ENCODE measurements around the gene FOXC2. TPM values are rescaled to one million over a fixed set of nuclear protein-coding genes. Genes with fewer than 3 reads are reported as not detected.

The FOXC2 gene
- 3.0 and 3.1 TPM in 2 replicates for total RNA-seq (2014; rRNA removed; shearing (Covaris generic))

DNA sequence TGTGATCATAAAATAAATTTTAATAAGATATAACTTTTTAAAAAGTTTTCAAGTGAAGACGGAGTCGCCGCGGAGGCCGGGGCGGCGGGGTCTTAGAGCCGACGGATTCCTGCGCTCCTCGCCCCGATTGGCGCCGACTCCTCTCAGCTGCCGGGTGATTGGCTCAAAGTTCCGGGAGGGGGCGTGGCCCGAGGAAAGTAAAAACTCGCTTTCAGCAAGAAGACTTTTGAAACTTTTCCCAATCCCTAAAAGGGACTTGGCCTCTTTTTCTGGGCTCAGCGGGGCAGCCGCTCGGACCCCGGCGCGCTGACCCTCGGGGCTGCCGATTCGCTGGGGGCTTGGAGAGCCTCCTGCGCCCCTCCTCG lies at the start of gene FOXC2:
FOXC2 (plus strand) TSS at position 229 of the 365 bp plus-strand sequence. CDS start 507 bp downstream, outside the sequence.
- peaks cover 14% of the 10 kb centered on the region for H3K36me3 ChIP-seq
- peak within 1 kb of the TSS; percentile 57 for H3K27ac ChIP-seq
- H3K27me3 ChIP-seq = no peaks in the 10 kb centered on the region
- peaks cover 7% of the 10 kb centered on the region; the same call in 1 of the 2 replicates for H3K4me1 ChIP-seq
- peak; percentile 88 to 90 for DNase-seq
- peak within 1 kb of the TSS; percentile 74 for H3K4me3 ChIP-seq
- no peaks in the 10 kb centered on the region for H3K9me3 ChIP-seq (replicated peaks)

DNA sequence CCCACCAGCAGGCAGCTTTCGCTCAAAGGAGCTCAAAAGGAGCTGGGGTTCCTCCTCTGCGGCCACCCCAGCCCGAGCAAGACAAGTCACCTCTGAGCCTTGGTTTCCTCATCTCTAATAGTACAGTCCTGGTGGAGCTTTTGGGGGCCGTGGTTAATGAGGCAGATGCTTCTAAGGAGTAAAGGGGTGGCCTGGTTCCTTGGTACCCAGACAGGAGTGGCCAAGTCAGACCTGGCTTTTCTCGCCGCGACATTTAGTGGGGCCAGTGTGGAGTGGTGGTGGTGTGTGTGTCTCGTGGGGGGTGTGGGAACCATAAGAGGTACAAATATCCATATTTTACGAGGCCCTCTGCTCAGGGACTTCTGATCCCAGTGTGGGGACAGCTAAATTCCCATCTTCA lies 49.6 kb upstream of the FOXC2 start:
- Histone ChIP-seq H3K27me3 (no peaks in the 10 kb centered on the region), H3K36me3 (peaks cover 20% of the 10 kb centered on the region), H3K27ac (no peak overlapping the region), H3K4me1 (0 out of 2 replicates have a peak, but pooled peaks cover 4% of the 10 kb centered on the region), H3K9me3 (replicated peaks) (no peaks in the 10 kb centered on the region), H3K4me3 (no peak overlapping the region)
- DNase-seq = peak in 1 of 2 experiments; percentile 18

DNA sequence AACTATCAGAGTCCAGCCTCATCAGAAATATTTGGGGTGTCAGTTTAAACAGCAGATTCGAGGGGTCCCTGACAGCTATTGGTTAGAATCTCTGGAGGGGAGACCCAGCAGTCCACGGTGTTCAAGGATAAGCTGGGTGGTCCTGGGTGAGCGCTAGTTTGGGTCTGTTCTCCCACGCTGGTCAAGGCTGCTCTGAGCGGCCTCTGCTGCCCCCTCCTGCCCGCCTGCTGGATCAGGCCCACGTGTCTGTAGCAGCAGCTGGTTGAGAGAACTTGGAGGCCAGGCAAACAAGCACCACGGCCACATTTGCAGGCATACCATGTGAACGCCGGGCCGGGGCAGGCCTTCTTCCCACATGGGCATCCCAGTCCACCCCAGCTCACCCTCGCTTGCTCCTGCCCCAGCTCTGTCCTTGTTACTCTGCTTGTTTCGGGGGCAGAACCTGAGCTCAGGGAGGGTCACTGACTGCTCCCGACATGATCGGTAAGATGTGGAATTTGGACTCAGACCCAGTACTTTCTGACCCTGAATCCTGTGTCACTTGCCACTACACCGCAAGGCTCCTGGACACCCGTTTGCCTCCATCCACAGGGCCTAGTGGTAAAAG lies 48.9 kb upstream of the FOXC2 start:
- 0 out of 2 replicates have a peak, but pooled peaks cover 4% of the 10 kb centered on the region for H3K4me1 ChIP-seq
- H3K27ac ChIP-seq = no peak overlapping the region
- no peaks in the 10 kb centered on the region for H3K27me3 ChIP-seq
- no peaks in the 10 kb centered on the region for H3K9me3 ChIP-seq (replicated peaks)
- H3K4me3 ChIP-seq = no peak overlapping the region
- peak; percentile 70 to 74 for DNase-seq
- peaks cover 20% of the 10 kb centered on the region for H3K36me3 ChIP-seq

DNA sequence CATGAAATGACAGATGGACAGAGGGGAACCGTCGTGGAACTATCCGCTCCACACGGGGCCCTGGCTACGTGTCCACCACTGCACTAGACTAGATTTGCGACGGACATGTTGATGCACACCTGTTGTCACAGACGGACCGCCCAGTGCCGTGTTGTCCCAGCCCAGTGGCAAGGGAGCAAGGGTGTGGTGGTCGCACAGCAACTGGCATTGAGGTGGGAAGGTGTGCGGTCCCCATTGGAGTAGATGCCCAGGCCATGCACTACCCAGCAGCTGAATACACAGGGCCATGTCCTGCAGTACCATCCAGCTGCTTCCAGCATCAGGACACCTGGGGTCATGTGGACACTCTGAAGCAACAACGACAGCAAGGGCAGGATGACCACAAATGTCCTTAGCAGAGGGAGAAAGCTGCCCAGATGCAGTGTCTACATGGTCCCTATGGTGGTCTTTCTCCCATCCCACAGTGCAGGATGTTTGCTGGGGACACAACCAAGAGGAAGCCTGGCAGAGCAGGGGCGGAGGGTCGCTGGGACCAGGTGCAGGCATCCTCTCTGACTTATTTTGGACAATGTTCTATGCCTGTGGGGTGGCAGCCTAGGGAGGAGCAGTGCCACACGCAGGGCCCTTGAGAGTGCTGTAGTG lies 47.5 kb upstream of the FOXC2 start:
- H3K27ac ChIP-seq = no peak overlapping the region
- no peak overlapping the region for H3K4me3 ChIP-seq
- peaks cover 7% of the 10 kb centered on the region; the same call in 1 of the 2 replicates for H3K4me1 ChIP-seq
- H3K27me3 ChIP-seq = no peaks in the 10 kb centered on the region
- peaks cover 13% of the 10 kb centered on the region for H3K36me3 ChIP-seq
- DNase-seq = no peak
- no peaks in the 10 kb centered on the region for H3K9me3 ChIP-seq (replicated peaks)

DNA sequence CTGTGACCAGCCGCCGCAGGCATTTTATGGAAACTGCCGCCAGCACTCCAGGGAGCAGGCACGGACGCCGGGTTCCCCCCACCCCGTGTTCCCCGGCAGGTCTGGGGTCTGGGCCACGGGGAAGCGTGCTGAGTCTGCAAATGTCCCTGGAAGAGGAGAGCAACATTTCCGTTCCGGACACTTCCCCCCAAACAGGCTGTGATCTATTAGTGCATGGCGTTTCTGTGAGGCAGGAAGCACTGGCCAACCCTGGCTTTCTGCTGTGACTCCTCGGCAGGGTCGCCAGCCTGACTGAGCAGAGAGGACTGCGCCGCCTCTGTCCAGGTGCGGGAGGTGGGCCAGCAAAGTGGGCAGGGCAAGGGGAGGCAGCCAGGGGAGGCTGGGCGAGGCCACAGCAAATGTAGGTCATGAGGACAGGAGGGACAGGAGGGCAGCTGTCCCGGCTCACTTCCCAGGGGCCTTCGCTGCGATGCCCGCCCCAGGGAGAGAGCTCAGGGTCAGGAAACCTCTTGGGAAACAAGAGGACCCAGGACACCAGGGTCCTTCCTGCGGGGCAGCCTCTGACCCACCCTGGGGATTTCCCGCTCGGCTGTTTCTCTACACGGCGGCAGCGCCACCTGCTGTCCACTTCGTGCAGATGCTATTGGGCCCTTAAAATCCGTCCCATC lies 46.8 kb upstream of the FOXC2 start:
- Histone ChIP-seq H3K4me3 (no peak overlapping the region), H3K27me3 (no peaks in the 10 kb centered on the region)

DNA sequence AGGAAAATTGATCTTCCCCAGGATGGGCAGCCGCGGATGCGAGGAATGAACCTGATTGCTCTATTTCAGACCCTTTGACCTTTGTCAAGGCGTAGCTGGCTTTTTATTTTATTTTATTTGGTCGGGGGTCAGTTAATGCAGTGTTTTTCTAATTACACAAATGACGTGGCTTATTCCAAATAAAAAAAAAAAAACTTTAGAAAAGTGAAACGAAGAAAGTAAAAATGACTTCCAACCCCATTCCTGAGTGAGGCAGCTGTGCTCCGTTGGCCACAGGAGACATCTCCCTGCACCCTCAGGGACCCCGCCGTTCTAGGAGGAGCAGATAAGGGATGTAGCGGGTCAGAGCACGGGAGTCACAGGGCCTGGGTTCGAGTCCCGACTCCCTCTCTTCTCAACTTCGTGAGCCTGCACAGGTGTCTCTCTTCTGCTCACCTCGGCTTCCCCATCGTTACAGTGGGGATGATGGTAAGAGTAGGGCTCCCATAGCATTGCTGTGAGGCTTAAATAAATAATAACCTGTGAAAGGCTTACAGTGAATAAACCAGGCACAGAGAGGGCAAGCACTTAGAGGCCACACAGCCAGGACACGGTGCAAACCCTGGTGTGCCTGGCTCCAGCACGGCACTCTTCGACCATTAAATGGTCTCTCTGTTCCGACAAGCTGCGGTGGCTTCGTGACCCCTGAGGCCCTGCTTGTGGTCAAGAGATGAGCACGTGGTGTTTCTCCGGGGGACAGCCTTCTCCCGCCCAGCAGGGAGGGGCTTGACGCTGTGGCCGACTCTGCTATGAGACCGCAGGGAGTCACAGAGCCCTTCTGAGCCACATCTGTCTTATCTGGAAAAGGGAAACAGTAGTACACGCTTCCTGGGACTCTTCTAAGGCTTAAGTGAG lies 46.1 kb upstream of the FOXC2 start:
- Histone ChIP-seq H3K4me3 (no peak overlapping the region), H3K27ac (no peak overlapping the region)
- peak in 1 of 2 experiments; percentile 29 for DNase-seq

More for the DNA sequence above, 46.8 kb upstream of the FOXC2 start:
- Histone ChIP-seq H3K36me3 (peaks cover 6% of the 10 kb centered on the region), H3K4me1 (peaks cover 3% of the 10 kb centered on the region; the same call in 1 of the 2 replicates), H3K9me3 (replicated peaks) (no peaks in the 10 kb centered on the region), H3K27ac (no peak overlapping the region)
- DNase-seq = peak; percentile 56 to 78

DNA sequence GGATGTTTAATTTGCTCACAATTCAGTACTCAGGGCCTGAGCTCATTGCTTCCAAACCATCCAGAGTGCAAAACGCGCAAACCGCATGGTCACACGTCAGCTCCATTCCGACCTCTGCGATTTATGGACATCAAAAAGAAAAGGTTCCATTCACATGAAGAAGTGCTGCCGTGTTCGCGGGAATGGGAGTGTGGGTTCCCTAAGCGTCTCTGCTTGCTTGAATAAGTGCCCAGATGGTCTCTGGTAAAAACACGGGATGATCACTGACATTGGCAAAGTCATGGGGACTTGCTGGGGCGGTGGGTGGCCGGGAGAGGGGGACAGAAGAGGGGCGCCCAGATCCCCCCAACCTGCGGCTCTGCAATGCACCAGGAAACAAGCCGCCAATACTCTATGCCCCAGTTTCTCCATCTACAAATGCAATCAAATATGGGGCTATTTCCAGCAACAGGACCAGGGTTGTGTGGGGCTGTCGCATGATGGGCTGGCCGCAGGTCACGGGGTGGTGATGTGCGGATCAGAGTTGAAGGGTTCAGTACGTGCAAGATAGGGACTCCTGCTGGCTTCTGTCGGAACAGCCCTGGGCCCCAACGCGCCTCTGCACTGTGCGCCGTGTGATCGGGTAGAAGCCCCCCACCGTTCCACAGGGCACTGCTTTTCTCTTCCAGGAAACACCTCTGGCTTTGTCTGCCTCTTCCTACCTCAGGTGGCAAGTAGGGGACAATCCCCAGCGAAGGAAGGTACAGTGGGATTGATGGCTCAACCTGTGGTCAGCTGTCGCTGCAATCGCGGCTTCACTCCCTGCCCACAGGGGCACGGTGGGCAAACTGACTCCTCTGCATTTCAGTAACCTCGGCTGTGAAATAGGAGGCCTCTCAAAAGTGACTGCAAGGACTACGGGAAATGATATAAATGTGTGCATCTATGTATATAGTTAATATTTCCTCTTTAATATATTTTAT lies 45.1 kb upstream of the FOXC2 start:
- H3K4me1 ChIP-seq = peaks cover 3% of the 10 kb centered on the region; the same call in 1 of the 2 replicates
- H3K27ac ChIP-seq = no peak overlapping the region
- H3K4me3 ChIP-seq = no peak overlapping the region
- H3K27me3 ChIP-seq = no peaks in the 10 kb centered on the region
- no peaks in the 10 kb centered on the region for H3K36me3 ChIP-seq
- no peak for DNase-seq
- no peaks in the 10 kb centered on the region for H3K9me3 ChIP-seq (replicated peaks)

More for the DNA sequence above, 46.1 kb upstream of the FOXC2 start:
- H3K9me3 ChIP-seq (replicated peaks) = no peaks in the 10 kb centered on the region
- peaks cover 3% of the 10 kb centered on the region; the same call in 1 of the 2 replicates for H3K4me1 ChIP-seq
- no peaks in the 10 kb centered on the region for H3K27me3 ChIP-seq
- 0 out of 2 replicates have a peak, but pooled peaks cover under 1% of the 10 kb centered on the region for H3K36me3 ChIP-seq

DNA sequence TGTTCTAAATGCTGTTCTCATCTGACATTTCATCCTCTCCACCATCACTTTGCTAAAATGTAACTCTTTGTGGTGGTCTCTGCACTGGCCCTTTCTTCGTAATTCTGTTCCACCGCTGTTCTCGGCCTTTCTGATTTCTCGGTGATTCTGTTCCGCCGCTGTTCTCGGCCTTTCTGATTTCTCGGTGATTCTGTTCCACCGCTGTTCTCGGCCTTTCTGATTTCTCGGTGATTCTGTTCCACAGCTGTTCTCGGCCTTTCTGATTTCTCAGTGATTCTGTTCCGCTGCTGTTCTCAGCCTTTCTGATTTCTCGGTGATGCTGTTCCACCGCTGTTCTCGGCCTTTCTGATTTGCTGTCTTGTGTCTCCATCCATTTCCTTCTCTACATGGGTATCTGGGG lies 44.0 kb upstream of the FOXC2 start:
- peak overlapping the region; percentile 55 for H3K27ac ChIP-seq
- no peak overlapping the region for H3K4me3 ChIP-seq
- peaks cover 3% of the 10 kb centered on the region; the same call in 1 of the 2 replicates for H3K4me1 ChIP-seq
- H3K9me3 ChIP-seq (replicated peaks) = no peaks in the 10 kb centered on the region
- no peaks in the 10 kb centered on the region for H3K27me3 ChIP-seq
- H3K36me3 ChIP-seq = no peaks in the 10 kb centered on the region
- peak in 1 of 2 experiments; percentile 56 for DNase-seq

DNA sequence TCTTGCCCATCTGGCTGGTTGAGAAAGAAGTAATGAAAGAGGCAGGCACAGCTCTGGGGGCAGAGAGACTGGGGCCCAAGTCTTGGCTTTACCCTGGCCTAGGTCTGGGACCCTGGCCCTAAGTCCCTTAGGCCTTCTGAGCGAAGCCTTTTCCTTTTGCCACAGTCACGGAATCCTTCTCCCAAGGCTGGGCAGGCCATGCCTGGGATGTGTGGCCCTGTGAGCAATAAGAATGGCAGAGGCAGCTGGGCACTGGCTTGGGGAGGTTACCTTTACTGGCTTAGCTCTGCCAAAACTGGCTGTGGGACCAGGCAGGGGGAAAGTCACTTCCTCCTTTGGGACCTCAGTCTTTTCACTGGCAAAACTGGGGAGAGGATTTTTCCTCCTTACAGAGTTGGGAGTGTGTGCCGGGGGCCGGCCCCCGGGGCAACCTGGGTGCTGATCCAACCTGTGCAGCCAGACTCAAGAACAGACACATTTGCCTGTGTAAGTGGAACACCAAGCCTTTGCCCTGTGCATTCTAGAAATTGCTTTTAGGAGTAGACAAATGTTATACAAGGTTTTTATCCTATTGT lies 43.4 kb upstream of the FOXC2 start:
- peak; percentile 43 to 57 for DNase-seq

DNA sequence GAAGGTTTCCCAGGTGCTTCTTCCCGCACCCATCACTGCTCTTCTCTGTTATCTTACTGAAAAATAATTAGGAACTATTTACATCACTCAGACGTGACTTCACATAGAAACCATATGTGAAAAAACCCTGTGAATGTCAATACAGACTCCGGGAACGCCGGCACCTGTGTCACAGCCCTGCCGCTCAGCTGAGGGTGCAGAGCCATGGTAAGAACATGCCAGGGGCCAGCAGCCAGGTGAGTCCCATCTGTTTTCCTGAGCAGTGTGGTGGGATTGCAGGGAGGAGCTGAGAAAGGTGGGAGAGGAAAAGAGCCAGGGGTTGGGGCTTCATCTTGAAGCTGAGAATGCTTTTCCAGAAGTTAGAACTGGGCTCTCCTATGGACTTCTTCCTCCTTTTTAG lies 42.6 kb upstream of the FOXC2 start:
- DNase-seq = no peak

More for the DNA sequence above, 43.4 kb upstream of the FOXC2 start:
- Histone ChIP-seq H3K4me3 (no peak overlapping the region), H3K9me3 (replicated peaks) (no peaks in the 10 kb centered on the region), H3K27me3 (no peaks in the 10 kb centered on the region), H3K4me1 (peaks cover 3% of the 10 kb centered on the region; the same call in 1 of the 2 replicates), H3K36me3 (no peaks in the 10 kb centered on the region), H3K27ac (peak overlapping the region; percentile 55)

DNA sequence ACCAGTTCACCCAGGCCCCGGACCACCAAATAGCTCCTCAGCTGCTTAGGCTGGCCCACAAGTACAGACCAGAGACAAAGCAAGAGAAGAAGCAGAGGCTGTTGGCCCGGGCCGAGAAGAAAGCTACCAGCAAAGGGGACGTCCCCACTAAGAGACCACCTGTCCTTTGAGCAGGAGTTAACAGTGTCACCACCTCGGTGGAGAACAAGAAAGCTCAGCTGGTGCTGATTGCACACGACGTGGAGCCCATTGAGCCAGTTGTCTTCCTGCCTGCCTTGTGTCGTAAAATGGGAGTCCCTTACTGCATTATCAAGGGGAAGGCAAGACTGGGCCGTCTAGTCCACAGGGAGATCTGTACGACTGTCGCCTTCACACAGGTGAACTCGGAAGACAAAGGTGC lies 40.9 kb upstream of the FOXC2 start:
- no peaks in the 10 kb centered on the region for H3K36me3 ChIP-seq
- H3K9me3 ChIP-seq (replicated peaks) = no peaks in the 10 kb centered on the region
- no peak overlapping the region for H3K4me3 ChIP-seq
- no peak for DNase-seq
- H3K27ac ChIP-seq = no peak overlapping the region
- H3K27me3 ChIP-seq = no peaks in the 10 kb centered on the region
- H3K4me1 ChIP-seq = peaks cover 3% of the 10 kb centered on the region; the same call in 1 of the 2 replicates

More for the DNA sequence above, 42.6 kb upstream of the FOXC2 start:
- peaks cover 3% of the 10 kb centered on the region; the same call in 1 of the 2 replicates for H3K4me1 ChIP-seq
- no peaks in the 10 kb centered on the region for H3K36me3 ChIP-seq
- H3K27me3 ChIP-seq = no peaks in the 10 kb centered on the region
- no peak overlapping the region for H3K27ac ChIP-seq
- H3K4me3 ChIP-seq = no peak overlapping the region
- H3K9me3 ChIP-seq (replicated peaks) = no peaks in the 10 kb centered on the region

DNA sequence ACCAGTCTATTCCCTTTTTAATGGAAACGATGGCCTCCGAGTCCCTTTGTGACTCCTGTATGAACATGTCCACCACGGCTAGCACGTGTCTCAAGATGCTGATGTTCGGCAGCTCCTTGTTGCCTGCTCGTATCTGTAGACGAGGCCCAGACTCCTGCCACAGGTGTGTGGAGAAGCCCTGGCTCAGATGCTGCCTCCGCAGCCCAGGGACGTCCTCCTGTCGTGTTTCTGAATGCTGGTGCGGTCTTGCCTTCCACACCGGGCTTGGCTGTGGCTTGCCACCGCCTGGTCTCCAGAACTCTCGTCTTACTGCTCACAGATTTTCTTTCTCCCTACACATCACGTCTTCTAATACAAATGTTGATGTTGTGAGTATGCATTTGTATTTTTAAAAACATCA lies 39.3 kb upstream of the FOXC2 start:
- DNase-seq = no peak
- H3K27me3 ChIP-seq = no peaks in the 10 kb centered on the region
- no peaks in the 10 kb centered on the region for H3K36me3 ChIP-seq
- no peak overlapping the region for H3K27ac ChIP-seq
- no peaks in the 10 kb centered on the region for H3K9me3 ChIP-seq (replicated peaks)
- no peak overlapping the region for H3K4me3 ChIP-seq
- H3K4me1 ChIP-seq = peaks cover 3% of the 10 kb centered on the region; the same call in 1 of the 2 replicates

Measured in SJCRH30 (cell line).